G401.6 (cell line): ENCODE data around the gene VAMP7.
A peak's percentile ranks its signal among the peaks of the same experiment; 100 is the strongest.
"Not testable (repeated sequence)": the region's sequence is repeated elsewhere in the genome, so short reads cannot be mapped to it uniquely, and the experiment has no call there.

ENCODE experiments used
- FAIRE-seq: peaks from 2 replicates; lab custom pipeline; 2012; peaks lifted over from hg19 to GRCh38; lab: Jason Lieb, UNC

Gene VAMP7, protein sequence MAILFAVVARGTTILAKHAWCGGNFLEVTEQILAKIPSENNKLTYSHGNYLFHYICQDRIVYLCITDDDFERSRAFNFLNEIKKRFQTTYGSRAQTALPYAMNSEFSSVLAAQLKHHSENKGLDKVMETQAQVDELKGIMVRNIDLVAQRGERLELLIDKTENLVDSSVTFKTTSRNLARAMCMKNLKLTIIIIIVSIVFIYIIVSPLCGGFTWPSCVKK

DNA sequence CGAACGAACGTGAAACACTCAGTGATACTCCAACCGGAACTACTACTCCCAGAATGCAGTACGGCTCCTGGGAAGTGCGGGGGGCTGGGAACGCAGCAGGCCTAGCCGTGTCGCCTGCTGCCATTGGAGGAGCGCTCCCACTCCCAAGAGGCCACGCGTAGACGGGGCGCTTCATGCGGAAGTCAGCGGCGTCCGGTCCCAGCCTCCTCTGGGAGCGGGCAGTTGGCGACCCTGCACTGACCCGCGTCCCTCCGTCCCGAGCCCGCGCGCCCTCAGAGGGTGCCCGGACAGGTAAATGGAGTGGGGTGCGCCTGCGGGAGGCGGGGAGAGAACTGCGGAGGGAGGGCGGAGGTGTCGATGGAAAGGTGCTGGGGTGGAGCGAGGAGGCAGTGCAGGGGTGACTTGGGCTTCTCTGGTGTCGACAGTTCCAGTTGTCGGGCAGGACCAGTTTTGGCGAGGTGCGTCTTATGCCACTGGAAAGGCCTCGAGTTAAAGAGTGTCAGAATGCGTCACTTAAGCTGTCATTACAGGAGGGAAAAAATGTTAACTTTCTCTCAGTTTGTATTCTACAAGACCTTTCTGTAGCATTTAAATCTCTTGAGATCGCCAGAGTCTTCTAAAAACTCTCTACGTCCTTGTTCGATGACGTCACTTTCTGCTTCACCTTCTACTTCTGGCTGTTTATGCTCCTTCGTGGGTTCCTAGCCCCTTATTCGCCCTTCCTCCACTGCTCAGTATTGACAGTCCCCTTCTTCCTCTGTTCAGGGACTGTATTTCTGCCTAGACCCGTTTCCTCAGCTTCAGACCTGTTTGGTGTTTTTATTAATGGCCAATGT lies at the start of gene VAMP7:
Gene VAMP7 (plus strand): TSS at position 188 of the 836 bp plus-strand sequence. CDS start 8,122 bp downstream, outside the sequence.
- FAIRE-seq: peak; percentile 85

DNA sequence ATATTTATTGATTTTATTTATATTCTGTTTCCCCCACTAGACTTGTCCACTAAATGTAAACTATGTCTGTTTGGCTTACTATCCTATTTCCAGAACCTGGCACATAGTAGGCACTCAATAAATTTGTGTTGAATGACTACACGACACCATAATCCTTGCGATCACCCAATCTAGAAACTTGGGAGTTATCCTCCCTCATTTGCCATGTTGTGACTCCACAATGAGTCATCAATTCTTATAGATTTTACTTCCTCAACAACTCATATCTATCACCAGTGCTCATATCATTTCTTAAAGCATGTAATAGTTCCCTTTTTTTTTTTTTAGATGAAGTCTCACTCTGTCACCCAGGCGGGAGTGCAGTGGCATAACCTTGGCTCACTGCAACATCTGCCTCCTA lies 39.9 kb upstream of the VAMP7 start:
- FAIRE-seq: no peak

DNA sequence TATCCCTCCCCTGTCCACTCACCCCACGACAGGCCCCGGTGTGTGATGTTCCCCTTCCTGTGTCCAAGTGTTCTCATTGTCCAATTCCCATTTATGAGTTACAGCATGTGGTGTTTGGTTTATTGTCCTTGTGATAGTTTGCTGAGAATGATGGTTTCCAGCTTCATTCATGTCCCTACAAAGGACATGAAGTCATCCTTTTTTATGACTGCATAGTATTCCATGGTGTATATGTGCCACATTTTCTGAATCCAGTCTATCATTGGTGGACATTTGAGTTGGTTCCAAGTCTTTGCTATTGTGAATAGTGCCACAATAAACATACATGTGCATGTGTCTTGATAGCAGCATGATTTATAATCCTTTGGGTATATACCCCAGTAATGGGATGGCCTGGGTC lies 29.4 kb upstream of the VAMP7 start:
- FAIRE-seq: not testable (repeated sequence)

DNA sequence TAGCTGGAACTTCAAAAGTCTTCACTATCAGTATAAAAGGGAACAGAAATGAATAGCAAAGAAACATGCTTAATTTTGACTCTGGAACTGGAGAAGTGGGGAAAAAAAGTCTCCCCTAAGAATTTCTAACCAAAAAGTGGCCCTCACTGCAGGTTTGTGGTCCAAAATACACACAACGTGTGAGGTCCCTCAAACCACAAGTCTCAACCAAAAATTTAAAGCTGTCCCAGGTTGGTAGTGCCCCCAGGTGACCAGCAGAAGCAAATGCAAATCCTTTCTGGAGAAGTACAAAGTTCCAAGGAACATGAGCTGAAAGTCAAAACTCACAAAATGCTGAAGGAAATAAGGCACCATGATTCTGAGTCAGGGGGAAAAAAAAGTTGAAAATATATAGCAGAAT lies 23.6 kb upstream of the VAMP7 start:
- FAIRE-seq: peak; percentile 77

DNA sequence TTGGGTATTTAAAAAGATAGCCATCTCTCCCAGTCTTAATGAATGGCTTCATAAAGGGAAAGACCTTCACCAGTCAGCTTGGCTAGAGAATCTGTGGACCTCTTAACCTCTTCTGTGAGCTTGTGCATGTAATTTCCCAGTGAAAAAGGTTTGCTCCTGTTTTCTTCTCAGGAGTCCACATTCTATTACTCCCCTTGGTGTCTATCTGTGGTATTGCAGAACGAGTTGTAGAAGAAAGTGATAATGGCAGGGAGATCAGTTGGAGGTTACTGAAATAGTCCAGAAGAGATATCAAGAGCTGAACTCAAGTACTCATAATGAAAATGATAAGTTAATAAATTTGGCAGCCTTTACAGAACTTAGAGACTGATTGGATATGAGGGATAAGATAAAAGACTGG lies 16.5 kb upstream of the VAMP7 start:
- FAIRE-seq: no peak

DNA sequence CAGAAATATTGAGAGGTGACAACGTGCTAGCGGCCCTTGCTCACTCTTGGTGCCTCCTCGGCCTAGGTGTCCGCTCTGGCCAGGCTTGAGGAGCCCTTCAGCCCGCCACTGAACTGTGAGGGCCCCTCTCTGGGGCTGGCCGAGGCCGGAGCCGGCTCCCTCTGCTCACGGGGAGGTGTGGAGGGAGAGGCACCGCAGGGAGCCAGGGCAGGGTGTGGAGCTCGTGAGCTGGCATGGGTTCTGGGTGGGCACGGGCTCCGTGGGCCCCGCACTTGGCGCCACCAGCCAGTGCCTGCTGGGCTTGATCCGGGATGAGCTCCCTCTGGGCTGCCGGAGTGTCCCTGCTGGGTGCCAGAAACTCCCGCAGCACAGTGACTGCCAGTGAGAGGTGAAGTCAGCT lies 16.0 kb upstream of the VAMP7 start:
- no peak for FAIRE-seq

DNA sequence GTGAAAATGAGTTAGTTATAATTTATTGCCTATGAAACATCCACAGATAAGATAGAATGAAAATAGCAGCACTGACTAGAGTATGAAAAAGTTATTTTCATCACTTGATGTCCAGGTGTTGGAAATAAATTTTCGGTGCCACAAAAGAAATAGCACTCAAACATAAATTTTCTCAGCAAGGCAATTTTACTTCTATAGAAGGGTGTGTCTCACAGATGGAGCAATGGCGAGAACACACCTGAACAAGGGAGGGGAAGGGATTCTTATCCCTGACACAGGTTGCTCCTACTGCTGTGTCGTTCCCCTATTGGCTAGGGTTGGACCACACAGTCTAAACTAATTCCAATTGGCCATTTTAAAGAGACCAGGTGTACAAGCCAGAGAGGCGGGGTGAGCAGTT lies 13.3 kb upstream of the VAMP7 start:
- no peak for FAIRE-seq

DNA sequence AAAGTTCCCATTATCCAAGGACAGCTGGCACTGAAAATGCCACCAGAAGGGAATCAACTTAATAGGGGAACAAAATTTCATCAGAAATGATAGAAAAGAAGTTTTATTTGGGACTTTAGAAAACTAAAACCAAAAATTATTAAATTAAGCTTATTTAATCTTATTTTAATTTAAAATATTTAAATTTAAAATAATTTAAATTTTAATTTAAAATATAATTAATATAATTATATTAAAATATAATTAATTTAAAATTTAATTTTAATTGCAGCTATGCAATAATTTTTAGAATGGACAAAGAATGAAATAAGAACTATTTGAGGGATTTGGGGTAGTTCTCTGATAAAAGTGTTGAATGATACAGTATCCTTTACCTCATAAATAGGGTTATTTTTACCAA lies 10.2 kb upstream of the VAMP7 start:
- FAIRE-seq: peak; percentile 95

DNA sequence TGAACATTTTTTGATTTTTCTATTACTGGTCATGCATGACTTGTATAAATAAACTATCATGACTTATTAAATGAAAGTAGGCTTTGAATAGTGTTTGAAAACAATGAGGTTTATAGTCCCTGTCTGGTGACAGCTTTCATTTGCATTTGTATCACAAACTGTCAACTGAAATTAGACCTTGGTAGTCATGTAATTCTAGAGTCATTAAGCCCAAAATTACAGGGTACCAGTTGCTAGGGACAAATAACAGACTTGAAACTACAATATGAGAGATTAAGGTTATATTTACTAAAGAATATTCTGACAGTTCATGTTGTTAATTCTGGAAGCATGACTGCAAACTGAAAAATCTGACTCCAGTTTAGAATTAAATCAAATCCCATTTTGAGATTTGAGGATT lies 9.2 kb upstream of the VAMP7 start:
- FAIRE-seq: no peak

DNA sequence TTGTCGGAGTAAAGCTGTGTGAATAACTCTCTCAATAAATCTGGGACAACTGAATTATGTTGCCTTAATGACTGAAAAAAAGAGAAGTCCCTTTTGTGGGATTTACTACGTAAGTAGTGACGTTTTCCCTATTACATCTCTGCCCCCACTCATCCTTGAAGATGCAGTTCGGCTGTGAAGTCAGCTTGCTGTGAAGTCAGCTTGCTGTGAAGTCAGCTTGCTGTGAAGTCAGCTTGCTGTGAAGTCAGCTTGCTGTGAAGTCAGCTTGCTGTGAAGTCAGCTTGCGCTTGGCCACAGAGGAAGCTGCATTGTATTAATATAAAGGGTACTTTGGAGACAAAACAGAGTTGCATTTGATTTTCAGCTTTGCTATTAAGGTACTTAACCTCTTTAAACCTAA lies 8.0 kb upstream of the VAMP7 start:
- no peak for FAIRE-seq

DNA sequence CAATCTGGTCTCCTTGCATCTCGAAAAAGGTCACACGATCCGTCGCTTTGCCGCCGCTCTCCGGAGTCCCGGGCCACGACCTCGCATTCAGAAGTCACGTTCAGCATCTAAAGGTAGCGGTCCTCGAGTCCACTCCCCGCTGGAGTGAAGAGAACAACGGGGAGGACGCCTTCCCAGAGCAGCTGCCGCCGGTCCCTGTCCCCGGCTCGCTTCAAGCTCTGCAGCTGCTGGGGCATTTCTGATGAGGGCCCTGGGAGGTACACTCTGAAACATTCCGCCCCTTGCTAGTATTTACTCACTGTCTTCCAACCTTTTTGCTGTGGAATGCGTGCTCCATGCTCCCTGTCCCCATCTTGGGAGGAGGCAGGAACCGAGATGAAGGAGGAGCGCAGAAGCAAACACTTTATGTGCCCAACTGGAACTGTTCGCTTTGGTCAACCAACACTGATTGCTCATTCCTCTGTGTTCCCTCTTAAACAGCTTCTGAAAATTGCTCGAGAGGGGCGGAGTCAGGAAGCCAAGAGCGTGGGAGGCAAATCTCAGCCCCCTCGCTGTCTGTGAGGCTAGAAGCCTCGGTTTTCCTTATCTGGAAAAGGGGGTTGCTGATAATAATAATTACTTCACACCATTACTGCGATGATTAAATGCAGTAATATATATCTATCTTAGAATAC lies 6.4 kb upstream of the VAMP7 start:
- FAIRE-seq: no peak

DNA sequence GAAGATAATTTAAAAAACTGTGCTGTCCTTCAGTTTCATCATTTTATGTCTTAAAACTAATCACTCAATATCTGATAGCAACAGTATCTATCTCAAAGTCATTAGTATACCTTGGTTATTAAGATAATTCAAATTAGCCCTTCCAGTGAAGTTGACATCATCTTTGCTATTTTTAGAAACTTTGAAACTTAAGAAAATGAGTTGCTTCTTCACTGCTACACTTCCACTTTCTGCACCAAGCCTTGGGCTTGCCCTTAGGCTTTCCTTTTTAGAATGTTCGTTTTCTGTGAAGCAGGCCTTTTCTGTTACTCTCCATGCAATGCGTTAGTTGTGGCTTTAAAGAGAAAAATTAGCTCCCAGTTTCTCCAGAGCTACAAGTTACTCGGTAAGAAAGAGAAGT lies 4.4 kb upstream of the VAMP7 start:
- FAIRE-seq: no peak

DNA sequence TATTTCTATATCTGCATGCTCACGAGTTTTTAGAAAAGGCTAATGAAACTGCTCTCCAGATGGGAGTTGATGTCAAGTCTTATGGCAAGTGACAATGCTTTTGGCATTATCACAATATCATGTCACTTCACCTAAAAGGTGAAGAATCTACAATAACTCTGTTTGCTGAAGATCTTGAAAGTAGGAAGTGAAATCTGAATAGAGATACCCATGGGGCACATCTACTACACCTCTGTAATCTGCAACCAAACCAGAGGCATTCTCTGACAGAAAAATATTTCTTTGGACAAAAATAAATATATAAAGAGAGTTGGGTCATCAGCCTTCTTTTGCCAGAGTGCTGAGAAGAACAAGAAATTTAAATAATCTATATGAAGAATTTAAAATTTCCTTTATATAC lies 3.9 kb upstream of the VAMP7 start:
- no peak for FAIRE-seq

DNA sequence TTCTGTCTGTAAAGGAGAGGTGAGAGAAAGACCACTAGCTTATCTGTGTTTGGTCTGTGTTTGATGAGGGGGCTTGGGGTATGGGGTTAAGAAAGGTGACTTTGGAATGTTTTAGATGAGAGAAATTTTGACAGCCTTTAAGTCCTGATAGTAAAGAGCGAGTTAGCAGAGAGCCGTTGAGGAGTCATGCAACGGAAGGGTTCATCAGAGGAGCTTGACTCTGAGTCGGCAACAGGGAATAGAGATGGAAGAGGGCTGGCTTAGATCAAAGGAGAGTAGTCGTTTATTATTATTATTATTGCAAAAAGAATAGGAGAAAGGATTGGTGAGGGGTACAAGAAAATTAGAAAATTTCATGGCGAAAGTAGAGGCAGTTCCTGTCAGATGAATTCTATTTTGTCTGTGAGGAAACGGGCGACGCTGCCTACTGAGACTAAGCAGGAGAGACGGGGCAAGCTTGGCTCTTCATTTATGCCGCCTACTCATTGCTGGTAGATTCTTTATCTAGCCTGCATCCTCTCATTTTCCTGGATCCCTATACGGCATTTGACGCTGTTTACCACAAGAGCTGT lies 473 bp upstream of the VAMP7 start:
- FAIRE-seq: no peak

DNA sequence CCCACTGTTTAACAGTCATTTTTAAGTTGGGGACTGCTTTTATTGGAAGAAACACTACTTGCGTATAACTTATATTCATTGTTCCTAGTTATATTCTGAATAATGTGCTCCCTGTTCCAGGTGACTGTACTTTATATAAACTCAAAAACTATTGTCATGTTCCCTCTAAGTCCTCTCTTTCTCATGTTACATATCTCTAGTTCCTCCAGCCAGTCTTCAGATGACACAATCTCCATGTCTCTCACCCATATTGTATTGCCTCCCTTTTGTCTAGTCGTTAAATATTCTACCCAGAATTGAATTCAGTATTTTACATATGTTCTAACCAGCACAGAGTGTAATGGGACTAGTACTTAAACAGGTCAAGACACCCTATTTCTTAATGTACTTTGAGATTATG lies 5.3 kb downstream of the VAMP7 start:
- FAIRE-seq: no peak

DNA sequence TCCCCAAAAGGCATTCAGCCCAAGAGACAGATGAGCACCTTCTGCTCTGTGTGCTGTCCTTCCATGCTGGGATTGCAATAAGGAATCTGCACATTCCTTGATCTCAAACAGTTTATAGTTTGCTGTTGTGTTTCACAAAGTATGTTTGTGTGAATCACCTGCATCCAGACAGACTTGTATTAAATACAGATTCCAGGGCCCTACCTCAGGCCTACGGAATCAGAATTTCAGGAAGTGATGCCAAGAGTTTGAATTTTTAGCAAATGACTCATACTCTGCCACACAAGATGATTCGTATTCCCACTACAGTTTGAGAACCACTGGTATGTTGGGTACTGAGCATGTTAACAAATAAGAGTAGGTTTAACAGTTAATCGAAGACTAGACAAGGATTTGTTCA lies 7.0 kb downstream of the VAMP7 start:
- FAIRE-seq: no peak

DNA sequence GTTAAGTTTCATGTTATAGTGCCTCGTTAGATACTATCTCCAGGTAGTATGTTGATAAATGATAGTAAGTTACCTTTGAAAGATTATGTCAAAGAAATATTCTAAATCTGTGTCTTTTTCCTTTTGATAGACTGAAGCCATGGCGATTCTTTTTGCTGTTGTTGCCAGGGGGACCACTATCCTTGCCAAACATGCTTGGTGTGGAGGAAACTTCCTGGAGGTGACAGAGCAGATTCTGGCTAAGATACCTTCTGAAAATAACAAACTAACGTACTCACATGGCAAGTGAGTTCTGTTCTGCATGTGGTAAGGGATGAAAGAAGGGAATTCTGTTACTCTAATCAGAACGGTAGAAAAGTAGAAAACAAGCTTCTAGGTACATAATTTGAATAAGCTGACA lies 8.2 kb downstream of the VAMP7 start:
- no peak for FAIRE-seq

DNA sequence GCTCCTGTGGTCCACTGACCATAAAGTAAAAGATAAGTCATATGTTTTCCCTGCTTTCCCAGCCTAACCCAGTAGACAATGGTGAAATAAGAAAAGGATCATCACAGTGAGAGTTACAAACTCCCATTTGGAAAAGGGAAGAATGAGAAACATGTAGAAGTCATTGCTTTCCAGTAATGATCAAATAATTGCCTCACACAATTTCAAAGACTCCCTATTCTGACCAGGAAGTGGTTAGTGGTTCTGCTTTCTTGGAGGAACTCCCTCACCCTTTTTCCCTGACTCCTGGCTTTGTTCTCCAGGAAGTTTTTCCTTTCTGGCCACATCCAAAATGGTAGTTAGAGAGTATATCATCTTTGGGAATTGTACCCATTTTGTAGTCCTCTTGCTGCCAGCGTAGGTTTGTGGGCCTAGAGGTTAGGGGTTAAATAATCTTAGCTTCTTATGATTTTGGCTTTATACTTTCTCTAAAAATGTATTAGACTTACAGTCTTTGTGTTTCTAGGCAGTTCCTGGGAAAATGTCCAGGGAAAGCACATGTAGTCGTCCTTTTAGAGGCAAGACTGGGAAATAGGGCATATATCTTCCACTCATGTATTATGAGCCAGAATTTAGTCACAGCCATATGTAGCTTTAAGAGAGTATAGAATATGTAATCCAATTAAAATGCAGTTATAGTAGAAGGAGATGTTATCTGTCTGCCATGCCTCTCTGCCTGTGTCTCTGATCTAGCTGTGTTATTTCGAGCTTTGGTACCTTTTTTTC lies 10.5 kb downstream of the VAMP7 start:
- no peak for FAIRE-seq

DNA sequence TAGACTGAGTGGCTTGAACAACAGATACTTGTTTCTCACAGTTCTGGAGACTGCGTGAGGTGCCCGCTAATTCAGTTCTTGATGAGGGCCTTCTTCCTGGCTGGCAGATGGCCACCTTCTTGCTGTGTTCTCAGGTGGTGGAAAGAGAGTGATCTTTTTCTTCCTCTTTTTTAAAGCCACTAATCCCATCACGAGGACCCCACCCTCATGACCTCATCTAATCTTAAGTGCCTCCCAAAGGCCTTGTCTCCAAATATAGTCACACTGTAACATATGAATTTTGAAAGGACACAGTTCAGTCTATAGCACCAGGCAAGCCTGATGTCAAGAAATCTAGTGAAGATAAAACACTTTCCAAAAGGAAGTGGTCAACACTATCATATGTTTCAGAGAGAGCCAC lies 12.4 kb downstream of the VAMP7 start:
- FAIRE-seq: no peak

DNA sequence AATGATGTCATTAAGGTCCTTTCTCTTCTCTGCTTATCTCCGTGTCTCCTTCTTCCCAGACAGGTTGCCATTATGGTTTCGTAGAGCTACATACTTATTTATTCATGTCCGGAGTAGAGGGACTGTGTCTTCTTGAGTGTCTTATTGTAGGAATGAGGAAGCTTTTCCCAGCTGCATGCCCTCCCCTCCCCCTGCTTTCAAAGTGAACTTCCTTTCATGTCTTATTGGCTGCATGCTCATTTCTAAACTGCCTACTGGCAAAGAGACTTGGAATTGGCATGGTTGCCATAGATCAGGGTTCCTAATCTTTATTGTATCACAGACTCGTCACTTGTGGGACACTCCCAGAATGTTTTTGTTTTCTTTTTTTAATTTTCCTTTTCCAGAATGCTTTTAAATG lies 15.4 kb downstream of the VAMP7 start:
- FAIRE-seq: no peak

DNA sequence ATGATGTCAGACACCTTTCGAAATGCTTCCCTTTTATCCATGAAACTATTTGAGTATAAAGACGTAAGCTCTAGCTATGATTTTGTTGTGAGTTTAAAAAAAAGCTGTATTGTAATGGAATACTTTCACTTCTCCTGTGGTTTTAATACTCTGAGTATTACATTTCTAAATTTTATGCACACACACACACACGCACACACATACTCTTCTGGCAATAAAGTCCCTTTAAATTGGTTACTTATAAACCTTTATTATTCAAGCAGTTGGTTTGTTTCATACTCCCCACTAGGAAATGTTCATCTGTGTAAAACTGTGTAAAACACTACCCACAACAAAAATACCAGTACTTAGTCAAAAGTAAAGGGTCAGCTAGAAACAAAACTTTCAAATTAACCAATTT lies 18.2 kb downstream of the VAMP7 start:
- FAIRE-seq: no peak

DNA sequence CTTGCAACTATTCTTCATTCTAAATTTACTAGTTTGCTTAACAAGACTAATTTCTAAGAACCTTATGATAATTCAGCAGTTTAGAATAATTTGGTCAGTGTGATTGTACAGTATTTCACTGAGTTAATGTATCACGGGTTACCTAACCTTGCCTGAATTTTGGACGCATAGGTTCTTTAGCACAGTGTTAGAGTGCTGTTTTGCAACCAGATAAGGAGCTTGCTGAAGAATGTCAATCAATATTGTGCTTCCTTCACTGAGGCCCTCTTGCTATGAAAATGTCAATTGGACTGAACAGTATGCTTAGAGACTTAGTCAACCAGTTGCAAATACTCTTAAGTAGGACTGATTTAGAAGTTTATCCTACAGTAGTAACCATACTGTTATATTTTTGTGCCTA lies 19.6 kb downstream of the VAMP7 start:
- no peak for FAIRE-seq
